ENCODE results near the gene EFCAB11. TPM values are rescaled to one million over a fixed set of nuclear protein-coding genes. Genes with fewer than 3 reads are reported as not detected.

EFCAB11 gene
- total and polyA plus RNA-seq, 9 donors = 1.9 to 14.8 (median 5.2) TPM

GRCh38 chr14:89775151-89775550 is 179.4 kb downstream of the EFCAB11 start:
- WGBS, 3 donors = 71 to 79% (median 78%) methylated on average over 7 of the region's 7 CpGs
- Histone ChIP-seq H3K9me3 (no peaks in the 10 kb centered on the region), H3K36me3 (no peaks in the 10 kb centered on the region), H3K4me1 (ENCODE audit: insufficient read depth) (no peaks in the 10 kb centered on the region), H3K27me3 (no peaks in the 10 kb centered on the region), H3K27ac (no peak overlapping the region), H3K4me3 (no peak overlapping the region)
- intact Hi-C loops (cut with DNase I) = no loop called here
- TF ChIP-seq EP300 (IDR thresholded peaks at IDR 0.05) (no peak), POLR2A (IDR thresholded peaks at IDR 0.05) (no peak)
- TF ChIP-seq, protein P1, sequence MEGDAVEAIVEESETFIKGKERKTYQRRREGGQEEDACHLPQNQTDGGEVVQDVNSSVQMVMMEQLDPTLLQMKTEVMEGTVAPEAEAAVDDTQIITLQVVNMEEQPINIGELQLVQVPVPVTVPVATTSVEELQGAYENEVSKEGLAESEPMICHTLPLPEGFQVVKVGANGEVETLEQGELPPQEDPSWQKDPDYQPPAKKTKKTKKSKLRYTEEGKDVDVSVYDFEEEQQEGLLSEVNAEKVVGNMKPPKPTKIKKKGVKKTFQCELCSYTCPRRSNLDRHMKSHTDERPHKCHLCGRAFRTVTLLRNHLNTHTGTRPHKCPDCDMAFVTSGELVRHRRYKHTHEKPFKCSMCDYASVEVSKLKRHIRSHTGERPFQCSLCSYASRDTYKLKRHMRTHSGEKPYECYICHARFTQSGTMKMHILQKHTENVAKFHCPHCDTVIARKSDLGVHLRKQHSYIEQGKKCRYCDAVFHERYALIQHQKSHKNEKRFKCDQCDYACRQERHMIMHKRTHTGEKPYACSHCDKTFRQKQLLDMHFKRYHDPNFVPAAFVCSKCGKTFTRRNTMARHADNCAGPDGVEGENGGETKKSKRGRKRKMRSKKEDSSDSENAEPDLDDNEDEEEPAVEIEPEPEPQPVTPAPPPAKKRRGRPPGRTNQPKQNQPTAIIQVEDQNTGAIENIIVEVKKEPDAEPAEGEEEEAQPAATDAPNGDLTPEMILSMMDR (IDR thresholded peaks at IDR 0.05) = no peak
- DNase-seq = no peak

DNA sequence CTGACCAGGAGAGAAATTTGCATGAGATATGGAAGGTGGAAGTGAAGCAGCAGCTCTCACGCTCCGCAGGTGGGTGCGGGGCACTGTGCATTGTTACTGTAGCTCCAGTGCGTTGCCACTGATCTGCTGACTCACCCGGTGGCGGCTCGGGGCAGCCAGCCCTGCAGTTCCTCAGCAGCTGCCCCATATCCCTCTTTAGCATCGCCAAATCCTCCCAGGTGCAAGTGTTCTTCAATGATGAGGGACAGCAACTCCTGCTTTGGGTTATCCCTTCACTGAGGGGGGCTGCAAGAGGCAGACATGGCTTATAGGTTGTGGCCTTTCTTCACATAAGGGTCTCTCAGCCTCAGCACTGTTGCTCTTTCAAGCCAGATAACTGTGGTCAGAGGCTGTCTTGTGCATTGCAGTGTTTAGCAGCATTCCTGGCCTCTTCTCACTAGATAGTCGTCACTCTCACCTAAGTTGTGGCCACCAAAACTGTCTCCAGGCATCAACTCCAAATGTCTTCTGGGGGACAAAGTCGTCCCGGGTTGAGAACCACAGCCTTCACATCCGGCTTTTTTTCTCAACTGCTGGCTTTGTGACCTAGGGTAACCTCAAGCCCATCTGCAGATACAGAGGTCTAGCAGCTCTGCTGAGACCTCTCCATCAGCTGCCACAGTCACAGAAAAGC is 180.8 kb downstream of the EFCAB11 start:
- TF ChIP-seq POLR2A (IDR thresholded peaks at IDR 0.05) = no peak
- no peak for TF ChIP-seq EP300 (IDR thresholded peaks at IDR 0.05)
- TF ChIP-seq, protein P1 (IDR thresholded peaks at IDR 0.05) = no peak
- intact Hi-C loops (cut with DNase I) = no loop called here
- DNase-seq = no peak
- no peak overlapping the region for H3K27ac ChIP-seq
- no peaks in the 10 kb centered on the region for H3K4me1 ChIP-seq (ENCODE audit: insufficient read depth)
- no peaks in the 10 kb centered on the region for H3K27me3 ChIP-seq
- no peak overlapping the region for H3K4me3 ChIP-seq
- 77 to 92% (median 81%) methylated on average over 12 of the region's 12 CpGs for WGBS, 3 donors
- no peaks in the 10 kb centered on the region for H3K9me3 ChIP-seq
- no peaks in the 10 kb centered on the region for H3K36me3 ChIP-seq

GRCh38 chr14:89773151-89773550 is 181.4 kb downstream of the EFCAB11 start:
- no peaks in the 10 kb centered on the region for H3K9me3 ChIP-seq
- H3K4me3 ChIP-seq = no peak overlapping the region
- TF ChIP-seq, protein P1 (IDR thresholded peaks at IDR 0.05) = no peak
- no peaks in the 10 kb centered on the region for H3K36me3 ChIP-seq
- no peaks in the 10 kb centered on the region for H3K4me1 ChIP-seq (ENCODE audit: insufficient read depth)
- no peaks in the 10 kb centered on the region for H3K27me3 ChIP-seq
- 70 to 85% (median 73%) methylated on average over 7 of the region's 7 CpGs for WGBS, 3 donors
- intact Hi-C loops (cut with DNase I) = no loop called here
- H3K27ac ChIP-seq = no peak overlapping the region
- DNase-seq = no peak

DNA sequence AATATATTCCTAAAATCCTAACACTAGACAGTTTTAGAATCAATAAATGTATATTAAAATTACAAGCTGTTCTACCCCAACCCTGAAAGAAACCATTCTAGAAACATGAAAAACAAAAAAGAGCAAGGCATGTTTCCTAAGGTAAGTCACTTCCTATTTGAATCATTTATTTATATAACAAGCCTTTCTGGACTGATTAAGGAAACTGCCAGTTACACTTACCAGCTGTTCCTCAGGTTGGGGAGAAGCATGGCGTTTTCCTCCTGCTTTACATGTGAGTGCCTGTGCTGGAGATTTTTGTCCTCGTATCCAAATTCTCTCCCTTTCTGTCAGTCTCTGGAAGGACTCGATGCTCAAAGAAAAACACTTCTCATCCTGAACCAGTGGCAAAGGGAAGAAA is 183.3 kb downstream of the EFCAB11 start:
- H3K4me1 ChIP-seq (ENCODE audit: insufficient read depth) = no peaks in the 10 kb centered on the region
- H3K4me3 ChIP-seq = no peak overlapping the region
- no peaks in the 10 kb centered on the region for H3K27me3 ChIP-seq
- TF ChIP-seq, protein P1 (IDR thresholded peaks at IDR 0.05) = no peak
- TF ChIP-seq POLR2A (IDR thresholded peaks at IDR 0.05) (no peak), EP300 (IDR thresholded peaks at IDR 0.05) (no peak)
- no peak overlapping the region for H3K27ac ChIP-seq
- WGBS, 3 donors = 24 to 31% (median 28%) methylated on average over 3 of the region's 3 CpGs
- H3K36me3 ChIP-seq = no peaks in the 10 kb centered on the region
- intact Hi-C loops (cut with DNase I) = no loop called here
- DNase-seq = no peak
- H3K9me3 ChIP-seq = no peaks in the 10 kb centered on the region

Measured in ovary (tissue), 9 donors.